Natural killer cell (primary cell): ENCODE data around the gene ERGIC2. TPM values are rescaled to one million over a fixed set of nuclear protein-coding genes. Genes with fewer than 3 reads are reported as not detected.

Experiments
- ATAC-seq, 3 donors: fragments of 150-1000 bp in 2 of 3; fragments of 200-7000 bp in 1 of 3; cut with Tn5 transposase; 1 replicate in 1 of 3; 2 replicates in 2 of 3; pipeline ENCODE4 v1.10.0; 2021; ENCODE audit warnings: mild to moderate bottlenecking in 2 of 3, moderate library complexity in 2 of 3
- DNase-seq, 2 donors: peaks; one replicate each; pipeline versions ENCODE4 v3.0.0 to v3.0.0-alpha.2; 2013 to 2021; ENCODE audit warnings: mixed read lengths in 1 of 2
- H3K27ac ChIP-seq: one replicate; pipeline ENCODE4 v1.5.1; 2013; ENCODE audit warnings: mild to moderate bottlenecking, low read length
- H3K27me3 ChIP-seq: one replicate; pipeline ENCODE4 v1.6.1; 2013; ENCODE audit warnings: low read length; ENCODE audit not compliant: control insufficient read depth, insufficient read depth
- H3K36me3 ChIP-seq: one replicate; pipeline ENCODE4 v1.6.1; 2013; ENCODE audit warnings: low read length; ENCODE audit not compliant: control insufficient read depth, insufficient read depth
- H3K4me1 ChIP-seq: one replicate; pipeline ENCODE4 v1.6.1; 2013; ENCODE audit warnings: low read length; ENCODE audit not compliant: control insufficient read depth, insufficient read depth
- H3K4me3 ChIP-seq: one replicate; pipeline ENCODE4 v1.5.1; 2013; ENCODE audit warnings: low read length
- H3K9me3 ChIP-seq: one replicate; pipeline ENCODE4 v1.6.1; 2013; ENCODE audit warnings: low read length; ENCODE audit not compliant: control insufficient read depth, insufficient read depth
- H3K27ac Mint-ChIP-seq, 2 donors: one replicate each; pipeline ENCODE4 v1.8.0; 2022; ENCODE audit warnings: mild to moderate bottlenecking in 2 of 2, mixed read lengths in 2 of 2, moderate library complexity in 1 of 2
- H3K27me3 Mint-ChIP-seq, 2 donors: one replicate each; pipeline ENCODE4 v1.8.0; 2022; ENCODE audit warnings: low read depth in 2 of 2, mixed read lengths in 2 of 2
- H3K36me3 Mint-ChIP-seq: one replicate; pipeline ENCODE4 v1.8.0; 2022; ENCODE audit warnings: mixed read lengths
- H3K4me1 Mint-ChIP-seq, 2 donors: one replicate each; pipeline ENCODE4 v1.8.0; 2022; ENCODE audit warnings: mixed read lengths in 2 of 2
- H3K4me3 Mint-ChIP-seq: one replicate; pipeline ENCODE4 v1.8.0; 2022; ENCODE audit warnings: mild to moderate bottlenecking, moderate library complexity, mixed read lengths
- H3K9me3 Mint-ChIP-seq, 2 donors: one replicate each; pipeline ENCODE4 v1.8.0; 2022; ENCODE audit warnings: mixed read lengths in 2 of 2
- CTCF ChIP-seq: fragments of 200-600 bp; IDR thresholded peaks from one replicate; pipeline ENCODE4 v1.8.0; 2022; ENCODE audit warnings: antibody characterized with exemption
- WGBS: methylation state at CpG from one replicate; pipeline ENCODE4 v1.1.7; 2013; ENCODE audit warnings: missing lambda C conversion rate; ENCODE audit not compliant: insufficient coverage; 5-methylcytosine and 5-hydroxymethylcytosine counted together
- intact Hi-C: fragments of 100-400 bp; cut with micrococcal nuclease; formaldehyde crosslinking; loops from one replicate; pipeline ENCODE4 v1.14.2; 2022
- total RNA-seq, 4 donors: library from RNA; stranded (reverse); fragments of 120-200 nt in 1 of 4; gene quantifications; one replicate each; pipeline versions ENCODE4 v1.2.3 to v1.2.4, GENCODE V29; 2013 to 2022

The ERGIC2 gene
- total RNA-seq = 10 to 100 TPM; 28.7 to 46.9 (median 37.2) TPM
- 66.9 TPM for total RNA-seq (2013)

- H3K4me1 ChIP-seq = peaks cover 3% of the 10 kb centered on the region
- peak within 1 kb of the TSS; percentile 98 for H3K4me3 ChIP-seq
- no peaks in the 10 kb centered on the region for H3K36me3 ChIP-seq
- Mint-ChIP-seq H3K36me3 (no peaks in the 10 kb centered on the region), H3K27me3 (peaks cover 3 to 20% of the 10 kb centered on the region in 2 donors), H3K4me1 (peaks cover 36 to 39% of the 10 kb centered on the region in 2 donors), H3K27ac (peak within 1 kb of the TSS; percentile 92 to 97), H3K9me3 (no peaks in the 10 kb centered on the region), H3K4me3 (peak within 1 kb of the TSS; percentile 91)
- TF ChIP-seq CTCF = no peak
- peak within 1 kb of the TSS; percentile 97 for H3K27ac ChIP-seq
- H3K27me3 ChIP-seq = no peaks in the 10 kb centered on the region
- intact Hi-C loops = loop anchor here (1.0 to 2.0 kb wide), 2 partner anchors 1314 to 1374 kb away; partner anchors contain the start of genes CAPRIN2 and IPO8
- ATAC-seq (peak; percentile 95 to 97 (median 95)), DNase-seq (peak; percentile 82 to 99)
- under 1% methylated on average over 54 of the region's 55 CpGs for WGBS
- no peaks in the 10 kb centered on the region for H3K9me3 ChIP-seq
Measured at GRCh38 chr12:29380536-29381523, at the start of gene ERGIC2. Gene ERGIC2 (minus strand): TSS chr12:29381172. CDS start chr12:29371633, 9,539 bp downstream.

DNA sequence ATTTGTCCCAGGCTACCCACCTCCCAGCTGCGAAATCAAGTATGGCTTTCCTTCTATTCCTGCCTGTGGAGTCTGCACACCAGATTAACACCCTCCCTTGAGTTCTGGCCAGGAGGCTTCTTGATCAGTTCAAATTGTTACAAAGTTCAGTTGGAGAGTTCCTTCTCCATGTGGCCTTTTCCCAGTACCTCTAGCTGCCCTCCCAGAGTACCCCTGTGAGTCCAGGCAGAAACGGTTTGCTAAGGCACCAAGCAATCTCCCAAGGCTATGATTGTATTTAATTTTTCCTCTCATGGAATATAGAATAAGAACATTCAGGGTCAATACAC is 49.7 kb upstream of the ERGIC2 start:
- WGBS = 81% methylated on average over 2 of the region's 2 CpGs

DNA sequence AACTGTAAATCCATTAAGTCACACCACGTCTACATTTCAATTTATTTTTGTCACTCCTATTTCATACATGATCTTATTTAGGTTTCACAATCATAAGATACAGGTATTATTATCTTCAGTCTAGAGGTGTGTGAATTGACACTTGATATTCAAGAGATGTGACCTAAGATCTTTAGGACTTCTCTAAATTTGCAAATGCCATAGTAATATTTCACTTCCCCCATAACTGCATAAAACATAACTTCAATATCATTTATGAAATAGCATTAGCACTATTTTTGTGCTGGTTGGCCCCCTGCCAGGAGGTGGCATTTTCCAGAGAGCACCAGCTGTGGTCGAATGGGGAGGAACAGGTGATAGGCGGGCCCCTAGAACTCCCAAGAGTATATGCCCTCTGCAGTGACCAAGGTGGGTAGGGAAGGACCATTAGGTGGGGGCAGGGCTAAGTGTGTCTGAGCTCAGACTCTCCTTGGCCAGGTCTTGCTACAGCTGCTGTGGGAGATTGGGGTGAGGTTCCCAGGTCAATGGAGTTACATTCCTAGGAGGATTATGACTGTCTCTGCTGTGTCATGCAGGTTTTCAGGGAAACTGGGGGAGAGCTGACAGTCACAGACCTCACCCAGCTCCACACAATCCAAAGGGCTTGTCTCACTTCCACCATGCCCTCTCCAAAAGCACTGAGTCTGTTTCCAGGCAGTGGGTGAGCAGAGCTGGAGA is 49.2 kb upstream of the ERGIC2 start:
- Mint-ChIP-seq H3K27me3 (peaks cover 0 to 4% of the 10 kb centered on the region in 2 donors), H3K4me3 (no peak overlapping the region), H3K9me3 (no peaks in the 10 kb centered on the region), H3K27ac (no peak overlapping the region), H3K36me3 (no peaks in the 10 kb centered on the region), H3K4me1 (no peaks in the 10 kb centered on the region)
- ATAC-seq (no peak), DNase-seq (no peak)
- no peak for TF ChIP-seq CTCF
- H3K4me1 ChIP-seq = no peaks in the 10 kb centered on the region
- no peaks in the 10 kb centered on the region for H3K36me3 ChIP-seq
- H3K4me3 ChIP-seq = no peak overlapping the region
- no peak overlapping the region for H3K27ac ChIP-seq
- no peaks in the 10 kb centered on the region for H3K9me3 ChIP-seq
- intact Hi-C loops = no loop called here
- H3K27me3 ChIP-seq = peaks cover 3% of the 10 kb centered on the region
- WGBS = 78% methylated on average over 2 of the region's 3 CpGs

More for the DNA sequence above, 49.7 kb upstream of the ERGIC2 start:
- no peaks in the 10 kb centered on the region for H3K9me3 Mint-ChIP-seq
- no peak overlapping the region for H3K27ac Mint-ChIP-seq
- Histone ChIP-seq H3K4me3 (no peak overlapping the region), H3K4me1 (no peaks in the 10 kb centered on the region), H3K36me3 (no peaks in the 10 kb centered on the region), H3K9me3 (no peaks in the 10 kb centered on the region), H3K27me3 (peaks cover 3% of the 10 kb centered on the region), H3K27ac (no peak overlapping the region)
- ATAC-seq = no peak
- H3K36me3 Mint-ChIP-seq = no peaks in the 10 kb centered on the region
- DNase-seq = no peak
- H3K4me1 Mint-ChIP-seq = no peaks in the 10 kb centered on the region
- no peak for TF ChIP-seq CTCF
- no peak overlapping the region for H3K4me3 Mint-ChIP-seq
- intact Hi-C loops = no loop called here
- peaks cover 0 to 4% of the 10 kb centered on the region in 2 donors for H3K27me3 Mint-ChIP-seq
